HG03432 (cell line): ENCODE measurements around the gene ZXDC.

Source experiments
- ATAC-seq: cut with Tn5 transposase; IDR thresholded peaks from one replicate; pipeline ENCODE4 v1.9.1; 2021; ENCODE audit warnings: mild to moderate bottlenecking, moderate library complexity; ENCODE audit not compliant: unreplicated experiment

Gene ZXDC

DNA sequence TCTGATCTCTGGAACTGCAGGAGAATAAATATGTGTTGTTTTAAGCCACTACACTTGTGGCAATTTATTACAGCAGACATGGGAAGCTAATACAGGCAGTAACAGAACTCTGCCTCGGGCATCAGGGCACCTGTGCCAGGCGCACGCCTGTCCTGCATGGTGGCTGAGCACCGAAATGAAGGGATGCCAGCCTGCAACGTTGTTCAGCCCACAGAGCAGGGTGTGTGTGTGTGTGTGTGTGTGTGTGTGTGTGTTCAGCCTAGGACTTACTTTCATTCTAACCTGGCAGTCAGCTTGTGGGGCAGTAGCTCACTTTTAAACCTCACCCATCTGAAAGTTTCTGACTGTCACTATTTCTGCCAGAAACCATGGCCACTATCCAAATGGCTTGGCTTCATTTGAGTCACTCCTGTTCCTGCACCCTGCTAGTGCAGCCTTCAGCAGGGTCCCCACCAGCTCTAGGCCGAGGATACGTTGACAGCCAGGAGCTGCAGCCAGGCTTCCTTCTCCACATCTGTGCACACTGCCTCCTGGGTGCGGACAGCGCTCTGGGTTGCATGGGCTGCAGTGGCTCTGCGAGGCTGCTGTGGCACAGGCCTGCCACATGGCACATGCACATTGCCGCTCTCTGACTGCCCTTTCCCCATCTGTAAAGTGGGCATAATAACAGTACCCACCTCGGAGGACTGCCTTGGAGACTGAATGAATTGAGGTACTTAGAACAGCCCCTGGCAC, 37.4 kb upstream of the ZXDC start:
- ATAC-seq = no peak

DNA sequence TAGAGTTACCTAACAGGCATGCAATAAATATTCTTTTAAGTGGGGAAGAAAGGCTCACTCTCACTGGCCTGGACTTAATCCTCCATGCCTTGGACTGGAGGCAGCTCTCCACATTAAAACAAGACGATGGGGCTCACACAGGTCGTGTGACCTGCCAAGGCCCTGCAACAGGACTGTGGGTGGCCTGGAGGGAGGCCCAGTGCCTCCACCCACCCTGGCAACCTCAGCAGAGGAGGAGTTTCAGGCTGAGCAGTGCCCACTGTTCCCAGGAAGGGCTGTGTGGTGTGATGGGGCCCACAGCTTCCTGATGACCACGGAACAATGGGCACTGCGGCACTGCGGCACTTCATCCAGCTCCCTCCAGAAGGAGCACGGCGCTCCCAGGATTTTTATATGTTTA, 36.3 kb upstream of the ZXDC start:
- ATAC-seq = no peak

DNA sequence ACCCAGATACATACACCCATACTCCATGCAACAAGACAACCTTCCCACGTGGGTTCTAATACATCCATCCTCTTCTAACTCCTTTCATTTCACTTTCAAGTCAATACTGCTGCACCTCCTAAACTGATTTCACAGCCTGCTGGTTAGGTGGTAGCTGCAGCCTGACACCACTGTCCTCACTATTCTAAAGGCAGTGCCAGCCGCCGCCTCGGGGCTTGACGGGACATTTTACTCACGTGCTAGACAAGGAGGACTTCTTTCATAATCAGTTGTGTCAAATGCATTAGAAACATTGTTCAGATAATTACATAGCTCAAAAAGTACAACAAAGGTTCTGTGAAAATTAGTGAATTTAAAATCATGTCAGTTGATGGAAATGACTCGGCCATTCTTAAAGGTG, 35.6 kb upstream of the ZXDC start:
- ATAC-seq = no peak

DNA sequence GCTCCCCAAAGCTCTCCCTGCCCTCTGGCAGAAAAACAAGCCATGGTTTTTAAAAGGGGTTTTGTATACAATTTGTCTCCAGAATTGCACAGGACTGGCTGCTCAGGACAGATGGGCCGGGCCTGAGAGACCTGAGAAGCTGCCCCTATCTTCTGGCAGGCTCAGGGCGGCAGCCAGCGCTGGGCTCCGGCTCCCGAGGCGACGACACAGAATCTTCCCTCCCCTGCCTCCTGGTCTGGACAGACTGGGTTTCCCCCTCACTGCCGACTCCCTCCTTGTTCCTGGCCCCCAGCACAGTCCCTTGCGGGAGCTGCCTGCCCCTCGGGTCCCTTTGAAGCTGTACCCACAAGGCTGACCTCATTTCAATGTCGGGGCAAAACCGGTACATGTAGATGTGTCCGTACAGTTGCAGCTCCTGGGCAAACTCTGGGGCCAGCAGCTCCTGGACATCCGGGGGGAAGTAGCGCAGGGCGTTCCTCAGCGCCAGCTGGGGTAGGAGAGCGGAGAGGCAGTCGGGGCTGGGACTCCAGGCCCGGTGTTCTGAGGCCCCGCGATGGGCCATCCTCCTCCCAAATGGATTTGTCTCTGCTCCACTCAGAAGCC, 34.7 kb upstream of the ZXDC start:
- ATAC-seq = no peak

GRCh38 chr3:126509597-126510307, 34.1 kb upstream of the ZXDC start:
- no peak for ATAC-seq

DNA sequence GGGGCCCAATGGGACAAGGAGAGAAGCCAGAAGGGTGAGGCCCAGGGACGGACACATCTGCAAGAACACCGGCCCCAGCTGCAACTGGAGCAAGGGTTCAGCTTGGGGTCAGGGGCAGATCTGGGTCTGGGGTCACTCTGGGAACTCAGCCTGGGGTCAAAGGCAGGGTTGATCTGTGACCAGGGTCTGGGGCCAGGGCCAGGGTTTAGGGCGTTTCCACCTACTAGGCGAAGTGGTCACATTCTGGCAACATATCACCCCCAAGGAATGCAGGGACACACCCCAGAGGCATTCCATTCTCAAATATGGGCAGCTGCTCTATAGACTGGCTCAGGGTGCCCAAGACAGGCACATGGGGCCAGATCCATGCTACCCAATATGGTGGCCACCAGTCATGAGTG, 32.9 kb upstream of the ZXDC start:
- no peak for ATAC-seq

- no peak for ATAC-seq
Measured at GRCh38 chr3:126507886-126508285, 32.2 kb upstream of the ZXDC start.

- no peak for ATAC-seq
Measured at GRCh38 chr3:126503701-126504100, 28.0 kb upstream of the ZXDC start.

DNA sequence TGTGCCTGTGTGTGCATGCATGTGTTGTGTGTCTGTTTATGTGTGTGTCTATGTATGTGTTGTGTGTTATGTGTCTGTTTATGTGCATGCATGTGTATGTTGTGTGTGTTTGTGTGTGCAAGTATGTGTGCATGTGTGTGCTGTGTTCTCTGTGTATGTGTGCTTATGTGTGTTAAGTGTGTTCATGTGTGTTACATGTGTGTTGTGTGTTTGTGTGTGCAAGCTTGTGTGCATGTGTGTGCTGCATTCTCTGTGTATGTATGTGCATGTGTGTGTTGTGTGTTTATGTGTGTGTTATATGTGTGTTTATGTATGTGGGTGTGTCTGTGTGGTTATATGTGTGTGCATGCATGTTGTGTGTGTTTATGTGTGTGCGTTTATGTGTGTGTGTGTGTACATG, 27.0 kb upstream of the ZXDC start:
- ATAC-seq = no peak

GRCh38 chr3:126501736-126502135, 26.0 kb upstream of the ZXDC start:
- no peak for ATAC-seq

DNA sequence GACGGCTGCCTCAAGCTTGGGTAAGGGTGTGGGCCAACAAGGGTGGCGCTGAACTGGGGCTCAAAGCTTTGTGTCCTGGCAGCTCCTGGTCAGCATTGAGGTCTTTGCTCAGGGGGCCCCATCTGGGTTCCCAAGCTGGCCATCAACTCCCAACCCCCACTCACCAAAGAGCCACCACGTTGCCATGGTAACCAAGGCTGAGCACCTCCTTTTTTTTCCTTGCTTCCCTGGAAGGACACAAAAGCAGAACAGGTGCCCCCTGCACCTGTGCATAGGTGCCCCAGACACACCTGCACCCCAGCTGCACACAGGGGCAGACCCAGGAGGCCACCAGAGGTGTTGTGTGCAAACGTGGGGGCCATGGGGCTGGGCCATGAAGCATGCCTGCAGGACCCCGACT, 25.4 kb upstream of the ZXDC start:
- no peak for ATAC-seq

DNA sequence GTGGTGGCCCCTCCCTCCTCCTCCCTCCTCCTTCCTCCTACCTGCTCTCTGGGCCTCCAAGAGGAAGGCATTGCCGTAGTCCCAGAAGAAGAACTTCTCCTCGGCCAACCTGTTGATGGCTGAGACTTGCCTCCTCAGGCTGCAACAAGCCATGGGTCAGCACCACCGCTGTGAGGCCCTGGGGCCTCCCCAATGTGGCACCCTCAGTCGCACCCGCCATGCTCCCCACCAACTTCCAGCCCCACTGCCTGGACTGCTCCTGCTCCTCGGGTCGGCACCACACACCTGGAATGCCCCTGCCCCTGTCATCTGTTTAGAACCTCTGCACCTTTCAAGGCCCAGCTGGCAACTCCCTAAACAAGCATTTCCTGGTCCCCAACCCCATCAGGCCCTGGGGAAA, 24.3 kb upstream of the ZXDC start:
- ATAC-seq = no peak

DNA sequence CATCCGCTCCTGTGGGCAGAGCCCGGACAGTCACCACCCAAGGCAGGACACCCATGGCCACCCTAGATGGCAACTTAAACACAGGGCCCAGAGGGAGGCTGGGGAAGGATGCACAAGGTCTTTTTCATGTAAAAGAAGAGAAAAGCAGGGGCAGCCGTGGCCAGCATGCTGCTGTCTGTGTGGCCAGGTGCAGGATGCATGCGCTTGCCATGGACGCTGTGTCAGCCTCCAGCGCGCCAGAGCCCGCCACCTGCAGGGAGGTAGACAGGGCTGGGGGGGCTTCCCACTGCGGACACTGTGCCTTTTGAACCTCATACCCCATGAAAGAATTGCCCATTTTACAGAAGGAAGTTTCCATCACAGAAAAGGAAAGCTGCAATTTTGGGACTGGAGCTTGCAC, 23.7 kb upstream of the ZXDC start:
- ATAC-seq = no peak

DNA sequence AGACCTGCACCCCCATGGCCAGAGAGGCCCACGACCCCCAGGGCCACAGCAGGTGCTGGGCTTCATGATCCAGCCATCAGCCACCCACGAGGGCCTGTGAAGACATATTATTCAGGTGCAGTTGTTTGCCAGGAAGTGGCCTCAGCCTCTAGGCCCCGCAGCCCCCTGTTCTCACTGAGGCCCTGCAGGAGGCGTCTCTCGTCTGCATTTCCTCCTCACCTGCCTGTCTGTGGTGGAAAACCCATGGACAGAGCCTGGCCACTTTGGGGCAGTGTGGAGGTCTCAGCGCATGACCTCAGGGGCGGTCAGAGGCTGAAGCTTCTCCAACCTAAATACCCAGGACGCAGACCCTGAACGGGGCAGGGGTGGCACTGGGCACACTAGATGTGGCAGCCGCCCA, 23.2 kb upstream of the ZXDC start:
- ATAC-seq = no peak

- ATAC-seq = no peak
Measured at GRCh38 chr3:126498461-126498860, 22.8 kb upstream of the ZXDC start.

- ATAC-seq = no peak
Measured at GRCh38 chr3:126497956-126498355, 22.3 kb upstream of the ZXDC start.

- ATAC-seq = no peak
Measured at GRCh38 chr3:126496894-126497850, 21.5 kb upstream of the ZXDC start.

GRCh38 chr3:126495786-126496185, 20.1 kb upstream of the ZXDC start:
- ATAC-seq = no peak

DNA sequence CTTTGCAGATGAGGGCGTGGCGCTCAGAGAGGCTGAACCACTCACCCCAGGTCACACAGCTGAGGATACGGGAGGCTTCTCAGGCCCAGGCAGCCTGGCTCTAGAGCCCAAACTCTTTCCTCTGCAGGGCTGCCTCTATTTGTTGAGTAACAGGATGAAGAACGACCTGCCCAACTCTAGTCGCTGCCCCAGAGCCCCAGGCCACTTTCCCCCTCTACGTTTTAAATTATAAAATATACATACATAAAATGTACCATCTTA, 19.2 kb upstream of the ZXDC start:
- ATAC-seq = no peak

- ATAC-seq = no peak
Measured at GRCh38 chr3:126494204-126494969, 18.7 kb upstream of the ZXDC start.

GRCh38 chr3:126493739-126494138, 18.0 kb upstream of the ZXDC start:
- ATAC-seq = no peak
